Measurements from ENCODE around the gene TRAT1.

Gene TRAT1

DNA sequence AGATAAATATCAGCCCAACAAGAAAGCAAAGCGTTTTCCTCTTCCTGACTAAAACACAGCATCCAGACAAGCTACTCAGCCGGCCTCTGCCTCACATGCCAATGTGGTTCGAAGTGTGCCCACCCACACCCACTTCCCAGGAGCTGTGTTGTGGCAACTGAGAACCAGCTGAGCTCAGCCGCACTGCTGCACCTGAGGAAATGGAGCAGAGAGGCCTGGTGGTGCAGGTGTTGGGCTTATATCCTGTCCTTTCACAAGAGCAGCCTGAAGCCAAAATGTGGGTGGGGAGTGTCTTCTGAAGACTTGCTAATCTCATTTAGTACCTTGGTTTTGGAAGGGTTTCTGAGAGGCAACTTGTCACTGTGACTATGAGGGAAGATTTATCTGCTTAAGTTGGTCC, 42.4 kb upstream of the TRAT1 start:
- TF ChIP-seq CTCF (IDR thresholded peaks at IDR 0.05; ENCODE audit: borderline replicate concordance, extremely low read depth, low read length, poor library complexity, severe bottlenecking), result no peak
- no peak for TF ChIP-seq EZH2 (IDR thresholded peaks at IDR 0.05; ENCODE audit: borderline replicate concordance, low read depth, low read length, severe bottlenecking)
- H3K9ac ChIP-seq (ENCODE audit: low read depth, low read length), result no peak overlapping the region
- 0 out of 4 replicates have a peak overlapping the region, but pooled peaks of 1 of the 2 experiments have one; percentile 11 for H3K4me3 ChIP-seq (ENCODE audit: low read depth in 1 of 2, low read length in 2 of 2)
- H3K4me1 ChIP-seq (ENCODE audit: insufficient read depth, low read length), result peaks cover 27% of the 10 kb centered on the region
- H3K36me3 ChIP-seq (ENCODE audit: insufficient read depth, low read length), result no peaks in the 10 kb centered on the region
- H3K79me2 ChIP-seq (ENCODE audit: insufficient read depth, low read length), result no peaks in the 10 kb centered on the region
- DNase-seq (peak; percentile 91), ATAC-seq (ENCODE audit: insufficient read depth, low read depth) (peak; percentile 99)
- no peak overlapping the region for H2AFZ ChIP-seq (ENCODE audit: low read depth, low read length)
- no peaks in the 10 kb centered on the region for H4K20me1 ChIP-seq (ENCODE audit: insufficient read depth, low read length)
- no peaks in the 10 kb centered on the region for H3K27me3 ChIP-seq (ENCODE audit: insufficient read depth, low read length, poor library complexity)
- peak overlapping the region; percentile 62 for H3K27ac ChIP-seq (ENCODE audit: low read length)
- no peaks in the 10 kb centered on the region for H3K9me3 ChIP-seq (ENCODE audit: insufficient read depth, low read length, severe bottlenecking)
- H3K4me2 ChIP-seq (ENCODE audit: insufficient read depth, low read length), result peak overlapping the region; percentile 53

DNA sequence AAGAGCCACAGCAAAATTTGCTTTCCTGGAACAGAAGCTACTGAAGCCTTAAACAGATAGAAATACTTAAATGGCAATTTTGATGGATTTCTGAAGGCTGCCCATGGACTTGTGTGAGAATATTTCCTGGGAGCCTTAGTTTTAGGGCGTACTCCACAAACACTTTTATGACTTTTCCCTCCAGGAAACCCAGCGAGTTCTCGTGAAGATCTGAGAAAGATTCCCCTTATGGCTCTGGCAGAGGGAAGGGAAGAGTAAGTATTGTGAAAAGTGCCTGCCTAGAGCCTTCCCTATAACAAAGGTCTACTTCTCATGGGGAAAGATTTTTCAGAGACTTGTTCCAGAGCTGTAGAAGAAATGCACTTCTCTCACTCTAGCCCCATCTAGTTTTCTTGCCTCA, 31.1 kb upstream of the TRAT1 start:
- Histone ChIP-seq H3K9me3 (ENCODE audit: insufficient read depth, low read length, severe bottlenecking) (peaks cover 2% of the 10 kb centered on the region), H4K20me1 (ENCODE audit: insufficient read depth, low read length) (no peaks in the 10 kb centered on the region), H3K9ac (ENCODE audit: low read depth, low read length) (no peak overlapping the region), H3K27ac (ENCODE audit: low read length) (no peak overlapping the region), H3K36me3 (ENCODE audit: insufficient read depth, low read length) (no peaks in the 10 kb centered on the region), H3K4me1 (ENCODE audit: insufficient read depth, low read length) (no peaks in the 10 kb centered on the region), H3K27me3 (ENCODE audit: insufficient read depth, low read length, poor library complexity) (no peaks in the 10 kb centered on the region), H2AFZ (ENCODE audit: low read depth, low read length) (no peak overlapping the region), H3K4me3 (ENCODE audit: low read depth in 1 of 2, low read length in 2 of 2) (no peak overlapping the region), H3K4me2 (ENCODE audit: insufficient read depth, low read length) (no peak overlapping the region), H3K79me2 (ENCODE audit: insufficient read depth, low read length) (no peaks in the 10 kb centered on the region)
- no peak for ATAC-seq (ENCODE audit: insufficient read depth, low read depth)
- DNase-seq, result no peak
- no peak for TF ChIP-seq EZH2 (IDR thresholded peaks at IDR 0.05; ENCODE audit: borderline replicate concordance, low read depth, low read length, severe bottlenecking)
- no peak for TF ChIP-seq CTCF (IDR thresholded peaks at IDR 0.05; ENCODE audit: borderline replicate concordance, extremely low read depth, low read length, poor library complexity, severe bottlenecking)

GRCh38 chr3:108804437-108804836, 18.1 kb upstream of the TRAT1 start:
- Histone ChIP-seq H3K4me3 (ENCODE audit: low read depth in 1 of 2, low read length in 2 of 2) (no peak overlapping the region), H3K9ac (ENCODE audit: low read depth, low read length) (no peak overlapping the region), H3K27me3 (ENCODE audit: insufficient read depth, low read length, poor library complexity) (no peaks in the 10 kb centered on the region), H3K27ac (ENCODE audit: low read length) (no peak overlapping the region), H3K9me3 (ENCODE audit: insufficient read depth, low read length, severe bottlenecking) (no peaks in the 10 kb centered on the region), H4K20me1 (ENCODE audit: insufficient read depth, low read length) (no peaks in the 10 kb centered on the region), H3K4me2 (ENCODE audit: insufficient read depth, low read length) (no peak overlapping the region), H3K4me1 (ENCODE audit: insufficient read depth, low read length) (peaks cover 20% of the 10 kb centered on the region), H3K36me3 (ENCODE audit: insufficient read depth, low read length) (no peaks in the 10 kb centered on the region), H3K79me2 (ENCODE audit: insufficient read depth, low read length) (no peaks in the 10 kb centered on the region), H2AFZ (ENCODE audit: low read depth, low read length) (no peak overlapping the region)
- ATAC-seq (ENCODE audit: insufficient read depth, low read depth), result no peak
- TF ChIP-seq EZH2 (IDR thresholded peaks at IDR 0.05; ENCODE audit: borderline replicate concordance, low read depth, low read length, severe bottlenecking) (no peak), CTCF (IDR thresholded peaks at IDR 0.05; ENCODE audit: borderline replicate concordance, extremely low read depth, low read length, poor library complexity, severe bottlenecking) (no peak)
- no peak for DNase-seq

DNA sequence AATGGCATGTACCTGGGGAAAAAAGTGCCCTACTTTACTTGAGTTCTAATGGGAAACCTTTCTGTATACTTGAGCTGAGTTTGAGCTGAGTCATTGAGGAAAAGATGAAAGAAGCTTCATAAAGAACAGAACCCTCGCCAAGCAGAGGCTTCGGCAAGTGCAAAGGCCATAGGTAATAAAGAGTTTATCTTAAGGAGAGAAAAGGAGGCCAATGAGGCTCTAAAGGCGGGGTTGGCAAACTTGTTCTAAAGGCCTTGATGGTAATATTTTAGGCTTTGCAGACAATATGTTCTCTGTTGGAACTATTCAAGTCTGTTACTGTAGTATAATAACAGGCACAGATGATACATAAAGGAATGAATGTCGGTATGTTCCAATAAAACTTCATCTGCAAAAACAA, 17.6 kb upstream of the TRAT1 start:
- Histone ChIP-seq H3K79me2 (ENCODE audit: insufficient read depth, low read length) (no peaks in the 10 kb centered on the region), H3K9ac (ENCODE audit: low read depth, low read length) (no peak overlapping the region), H3K9me3 (ENCODE audit: insufficient read depth, low read length, severe bottlenecking) (no peaks in the 10 kb centered on the region), H3K4me2 (ENCODE audit: insufficient read depth, low read length) (no peak overlapping the region), H3K4me1 (ENCODE audit: insufficient read depth, low read length) (peaks cover 20% of the 10 kb centered on the region), H3K4me3 (ENCODE audit: low read depth in 1 of 2, low read length in 2 of 2) (no peak overlapping the region), H2AFZ (ENCODE audit: low read depth, low read length) (no peak overlapping the region), H3K36me3 (ENCODE audit: insufficient read depth, low read length) (no peaks in the 10 kb centered on the region), H4K20me1 (ENCODE audit: insufficient read depth, low read length) (no peaks in the 10 kb centered on the region), H3K27ac (ENCODE audit: low read length) (no peak overlapping the region), H3K27me3 (ENCODE audit: insufficient read depth, low read length, poor library complexity) (no peaks in the 10 kb centered on the region)
- no peak for ATAC-seq (ENCODE audit: insufficient read depth, low read depth)
- TF ChIP-seq EZH2 (IDR thresholded peaks at IDR 0.05; ENCODE audit: borderline replicate concordance, low read depth, low read length, severe bottlenecking), result no peak
- DNase-seq, result no peak

Data from DND-41 (cell line).